CD4-positive, alpha-beta T cell treated with Interleukin-10 for 1 hour (primary cell): ENCODE data around the gene RBM7.

Experiments
- DNase-seq: peaks from one replicate; pipeline ENCODE4 v3.0.0-alpha.2; 2020

The RBM7 gene

DNA sequence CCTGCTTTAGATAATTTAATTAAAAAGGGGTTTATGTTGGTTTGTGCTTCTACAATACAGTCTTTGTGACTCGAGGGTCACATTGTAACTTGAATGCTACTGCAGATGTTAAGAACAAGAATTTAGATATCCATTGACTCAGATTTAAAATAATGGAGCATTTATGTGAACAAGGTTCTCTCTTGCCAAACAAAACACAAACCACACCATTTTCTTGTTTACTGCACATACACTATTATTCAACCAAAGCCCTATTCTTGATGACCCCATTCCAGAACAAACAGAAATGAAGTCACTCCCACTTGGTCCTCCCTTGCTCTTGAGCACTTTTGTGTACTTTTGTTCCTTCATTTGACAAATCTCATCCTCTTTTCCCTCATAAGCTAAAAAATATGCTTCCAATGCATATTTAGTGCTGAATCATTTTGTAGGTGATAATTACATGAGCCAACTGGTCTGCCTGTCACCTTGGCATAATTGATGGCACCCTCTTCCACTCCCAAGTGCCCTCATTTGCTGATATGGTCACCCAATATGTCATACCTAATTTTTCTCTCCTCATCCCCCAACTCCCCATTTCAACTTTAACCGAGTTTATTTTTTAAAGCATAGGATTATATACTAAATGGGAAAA lies 3.0 kb upstream of the RBM7 start:
- DNase-seq, result no peak

DNA sequence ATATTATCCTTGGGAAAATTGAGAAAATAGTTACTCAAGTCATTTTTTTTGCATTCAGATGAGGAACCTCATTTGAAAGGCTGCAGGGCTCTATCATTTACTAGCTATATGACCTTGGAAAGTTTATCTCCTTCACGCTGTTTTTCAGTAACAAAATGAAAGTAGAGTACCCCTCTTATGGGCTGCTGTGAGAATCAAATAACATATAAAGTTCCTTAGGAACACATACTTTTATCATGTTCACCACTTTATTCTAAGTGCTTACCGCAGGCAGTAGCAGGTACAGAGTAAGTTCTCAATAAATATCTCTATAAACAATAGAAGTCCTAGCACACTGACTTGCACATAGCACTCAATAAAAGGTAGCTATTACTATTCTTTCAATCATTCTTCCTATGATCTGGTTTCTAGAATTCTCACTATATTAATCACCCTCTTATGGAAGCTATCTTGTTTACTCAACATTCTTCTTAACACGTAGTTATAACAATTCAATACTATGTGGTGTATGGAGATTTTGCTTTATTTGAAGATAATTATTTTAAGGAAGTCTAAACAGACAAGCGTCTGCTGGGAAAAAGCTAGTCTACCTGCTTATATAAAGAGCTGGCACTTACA lies 2.1 kb upstream of the RBM7 start:
- DNase-seq, result no peak

DNA sequence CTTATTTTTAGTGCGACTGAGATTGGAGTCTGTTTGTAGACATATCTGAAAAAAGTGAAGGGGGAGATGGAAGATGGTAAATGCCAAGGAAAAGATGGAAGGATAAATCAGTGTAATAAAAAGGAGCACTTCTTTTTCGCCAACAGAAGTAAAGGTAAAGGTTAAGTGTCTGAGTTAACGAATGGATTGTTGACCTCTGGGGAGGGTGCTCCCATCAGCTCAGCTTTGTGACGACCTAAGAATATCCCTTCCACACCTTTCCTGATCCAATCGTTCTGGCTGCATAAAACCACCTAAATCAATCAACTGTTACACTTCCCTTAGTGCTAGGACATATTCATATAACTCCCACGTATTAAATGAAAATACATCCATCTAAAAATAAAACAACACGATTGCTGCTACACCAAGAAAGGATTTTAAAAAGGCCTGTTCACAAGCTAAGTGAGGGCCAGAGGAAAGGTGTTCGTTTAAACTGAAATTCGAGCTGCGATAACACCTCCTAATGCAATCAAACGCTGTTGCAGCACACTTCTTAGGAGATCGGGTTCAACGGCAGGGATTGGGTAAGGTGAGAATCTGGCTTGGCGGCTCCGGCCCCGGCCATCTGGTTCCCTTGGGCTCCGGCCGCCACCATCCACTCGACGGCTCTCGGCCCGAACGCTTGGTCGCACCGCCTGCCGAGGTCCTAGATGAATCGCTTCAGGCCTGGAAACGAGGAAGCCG lies 813 bp upstream of the RBM7 start:
- DNase-seq, result no peak

DNA sequence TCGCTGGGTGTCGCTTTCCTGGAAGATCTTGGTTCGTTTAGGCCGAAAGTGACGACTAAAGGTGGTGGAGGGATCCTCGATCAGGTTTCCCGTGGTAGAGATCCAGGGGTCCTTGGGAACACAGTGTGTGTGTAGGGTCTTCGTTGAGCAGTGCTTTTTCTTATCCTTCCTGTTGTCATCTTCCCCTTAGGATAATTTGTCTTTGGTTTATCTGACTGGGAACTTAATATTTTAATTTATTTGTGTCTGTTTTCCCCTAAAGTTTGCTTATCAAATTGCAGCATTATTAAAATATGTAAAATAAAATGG lies 403 bp downstream of the RBM7 start:
- DNase-seq, result no peak

DNA sequence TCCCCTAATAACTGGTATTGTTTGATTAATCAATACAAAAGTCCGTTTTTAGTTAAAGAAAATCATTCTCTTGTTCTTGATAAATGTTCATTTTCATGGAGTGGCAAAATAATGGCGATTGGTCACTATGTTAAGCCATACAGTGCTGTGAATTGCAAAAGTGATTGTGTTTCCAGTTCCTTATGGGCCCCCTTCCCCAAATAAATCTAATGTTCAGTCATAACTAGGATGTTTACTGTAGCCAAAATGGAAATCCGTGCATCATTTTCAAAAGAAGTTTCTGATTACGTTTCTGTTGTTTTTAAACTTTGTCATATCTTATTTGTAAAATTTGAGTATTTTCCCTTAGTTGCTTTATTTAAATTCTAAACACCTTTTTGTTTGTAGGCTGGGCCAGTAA lies 845 bp downstream of the RBM7 start:
- peak; percentile 15 for DNase-seq

DNA sequence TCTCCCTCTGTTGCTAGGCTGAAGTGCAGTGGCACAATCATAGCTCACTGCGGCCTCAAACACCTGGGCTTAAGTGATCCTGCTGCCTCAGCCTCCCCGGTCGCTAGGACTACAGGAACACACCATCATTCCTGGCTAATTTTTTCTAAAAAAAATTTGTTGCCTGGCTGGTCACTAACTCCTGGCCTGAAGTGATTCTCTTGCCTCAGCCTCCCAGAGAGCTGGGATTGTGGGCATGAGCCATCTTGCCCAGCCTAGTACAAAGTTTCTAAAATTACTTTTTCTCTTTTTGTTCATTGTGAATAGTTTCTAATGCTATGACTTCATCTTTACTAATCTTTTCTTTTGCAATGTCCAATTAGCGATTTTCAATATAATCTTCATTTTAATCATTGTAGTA lies 12.5 kb downstream of the RBM7 start:
- DNase-seq, result no peak

DNA sequence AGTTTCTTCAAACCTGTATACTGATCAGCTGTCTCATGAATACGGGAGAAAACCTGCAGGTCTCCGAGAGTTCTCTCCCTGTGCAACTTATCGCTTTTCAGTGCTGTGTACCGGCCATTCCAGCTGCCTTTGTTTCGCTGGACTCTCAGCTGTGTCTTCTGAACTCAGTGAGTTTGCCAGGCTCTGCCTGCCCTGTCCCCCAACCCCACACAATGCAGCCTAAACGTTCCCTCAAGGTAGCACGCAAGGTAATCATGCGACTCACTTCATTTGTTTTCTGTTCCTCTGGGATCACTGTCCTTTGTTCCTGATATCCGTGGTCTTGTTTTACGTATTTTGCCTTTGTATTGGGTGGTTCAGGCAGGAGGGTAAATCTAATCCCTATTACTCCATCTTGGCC lies 13.5 kb downstream of the RBM7 start:
- no peak for DNase-seq

DNA sequence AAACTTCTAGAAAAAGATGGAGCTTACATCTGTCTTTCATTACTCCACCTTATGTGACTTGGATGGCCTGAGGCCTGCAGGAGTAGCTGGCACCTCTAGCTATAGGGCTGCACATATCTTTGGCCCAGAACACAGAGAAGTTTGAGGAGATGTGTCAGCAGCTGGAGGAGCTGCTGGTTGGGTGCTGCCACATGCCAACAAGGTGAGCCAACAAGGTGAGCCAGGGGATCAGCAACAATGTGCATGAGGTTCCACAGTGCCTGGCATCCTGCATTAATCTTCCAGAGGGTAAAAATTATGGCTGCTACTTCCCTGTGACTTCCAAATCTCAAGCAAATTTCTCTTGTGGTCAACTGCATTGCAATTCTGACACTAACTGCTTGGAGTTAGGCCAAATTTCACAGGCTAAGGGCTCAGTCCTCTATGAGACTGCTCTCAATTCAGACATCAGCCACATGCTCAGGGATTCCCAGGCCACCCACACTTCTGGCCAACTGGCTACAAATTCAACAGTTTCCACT lies 16.0 kb downstream of the RBM7 start:
- no peak for DNase-seq

DNA sequence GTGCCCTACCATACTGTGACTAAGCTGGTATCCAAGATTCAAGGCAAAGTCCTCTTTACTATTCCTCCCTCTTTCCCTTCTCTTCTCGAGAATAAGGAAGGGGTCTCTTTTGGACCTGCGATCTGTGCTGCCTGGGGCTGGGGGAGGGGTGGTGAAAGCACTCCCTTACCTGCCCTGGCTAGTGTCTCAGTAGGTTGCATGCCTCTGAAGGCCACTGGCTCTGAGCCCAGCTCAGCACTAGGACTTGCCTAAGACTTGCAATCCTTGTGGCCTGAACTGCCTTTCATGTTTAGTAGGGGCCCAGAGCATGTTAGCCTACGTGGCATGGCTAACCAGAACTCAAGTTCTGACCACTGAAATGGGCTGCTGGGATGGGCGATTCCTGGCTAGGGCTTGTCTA lies 25.8 kb downstream of the RBM7 start:
- DNase-seq, result no peak

DNA sequence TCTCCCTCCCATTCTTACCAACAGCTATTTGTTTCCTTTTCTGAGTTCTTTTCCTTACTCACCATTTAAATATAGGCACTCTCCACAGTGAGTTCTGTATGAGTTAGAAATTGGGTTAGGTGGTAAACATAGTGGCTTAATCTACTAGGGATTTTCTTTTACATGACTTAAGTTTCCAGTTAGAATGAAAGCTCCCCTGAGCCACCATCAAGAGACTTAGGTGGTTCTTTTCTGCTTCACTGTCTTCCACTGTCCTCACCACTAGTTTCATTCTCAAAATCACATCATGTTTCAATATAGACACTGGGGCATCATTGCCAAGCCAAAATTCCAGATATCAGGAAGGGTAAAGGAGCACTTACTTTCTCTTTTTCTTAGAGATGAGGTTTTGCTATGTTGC lies 29.8 kb downstream of the RBM7 start:
- no peak for DNase-seq

DNA sequence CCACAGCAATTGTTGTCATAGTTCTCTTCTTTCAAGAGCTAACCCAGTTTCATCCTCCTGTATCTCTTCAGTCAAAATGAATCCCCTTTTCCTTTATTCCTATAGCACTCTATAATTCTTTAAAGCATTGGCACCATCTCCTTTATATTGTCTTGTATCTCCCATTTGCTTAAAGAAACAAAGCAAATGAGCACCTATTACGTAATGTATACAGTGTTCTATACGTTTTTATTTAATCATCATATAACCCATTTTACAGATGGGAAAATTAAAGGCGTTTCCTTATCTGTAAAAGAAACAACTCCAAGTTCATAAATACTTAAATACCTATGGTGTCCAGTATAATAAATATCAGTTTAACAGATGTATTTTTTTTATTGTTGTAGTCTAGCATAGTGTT lies 32.4 kb downstream of the RBM7 start:
- DNase-seq, result no peak

DNA sequence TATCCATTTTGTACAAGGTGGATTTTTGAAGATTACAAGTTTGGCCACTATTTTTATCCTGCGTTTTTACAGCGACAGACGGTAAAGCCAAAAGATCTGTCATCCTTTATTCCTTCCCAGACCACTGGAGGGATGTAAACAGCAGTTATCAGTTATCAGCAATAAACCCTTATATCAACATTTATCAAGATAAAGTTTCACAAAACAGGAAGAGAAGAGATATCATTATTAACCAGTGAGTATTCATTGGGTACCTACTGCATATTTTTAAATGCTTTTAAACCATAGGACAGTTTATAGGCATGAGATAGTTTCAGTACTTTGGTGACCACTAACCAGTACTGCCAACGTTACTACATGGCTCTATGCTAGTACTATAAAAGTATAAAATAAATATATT lies 32.9 kb downstream of the RBM7 start:
- DNase-seq, result no peak

DNA sequence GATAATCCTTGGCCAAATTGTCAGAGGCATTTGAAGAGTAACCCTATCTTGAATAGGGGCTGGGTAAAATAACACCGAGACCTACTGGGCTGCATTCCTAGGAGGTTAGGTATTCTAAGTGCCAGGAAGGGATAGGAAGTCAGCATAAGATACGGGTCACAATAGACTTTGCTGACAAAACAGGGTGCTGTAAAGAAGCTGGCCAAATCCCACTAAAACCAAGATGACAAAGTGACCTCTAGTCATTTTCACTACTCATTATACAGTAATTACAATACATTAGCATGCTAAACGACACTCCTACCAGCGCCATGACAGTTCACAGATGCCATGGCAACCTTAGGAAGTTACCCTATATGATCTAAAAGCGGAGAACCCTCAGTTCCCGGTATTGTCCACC lies 37.8 kb downstream of the RBM7 start:
- no peak for DNase-seq

DNA sequence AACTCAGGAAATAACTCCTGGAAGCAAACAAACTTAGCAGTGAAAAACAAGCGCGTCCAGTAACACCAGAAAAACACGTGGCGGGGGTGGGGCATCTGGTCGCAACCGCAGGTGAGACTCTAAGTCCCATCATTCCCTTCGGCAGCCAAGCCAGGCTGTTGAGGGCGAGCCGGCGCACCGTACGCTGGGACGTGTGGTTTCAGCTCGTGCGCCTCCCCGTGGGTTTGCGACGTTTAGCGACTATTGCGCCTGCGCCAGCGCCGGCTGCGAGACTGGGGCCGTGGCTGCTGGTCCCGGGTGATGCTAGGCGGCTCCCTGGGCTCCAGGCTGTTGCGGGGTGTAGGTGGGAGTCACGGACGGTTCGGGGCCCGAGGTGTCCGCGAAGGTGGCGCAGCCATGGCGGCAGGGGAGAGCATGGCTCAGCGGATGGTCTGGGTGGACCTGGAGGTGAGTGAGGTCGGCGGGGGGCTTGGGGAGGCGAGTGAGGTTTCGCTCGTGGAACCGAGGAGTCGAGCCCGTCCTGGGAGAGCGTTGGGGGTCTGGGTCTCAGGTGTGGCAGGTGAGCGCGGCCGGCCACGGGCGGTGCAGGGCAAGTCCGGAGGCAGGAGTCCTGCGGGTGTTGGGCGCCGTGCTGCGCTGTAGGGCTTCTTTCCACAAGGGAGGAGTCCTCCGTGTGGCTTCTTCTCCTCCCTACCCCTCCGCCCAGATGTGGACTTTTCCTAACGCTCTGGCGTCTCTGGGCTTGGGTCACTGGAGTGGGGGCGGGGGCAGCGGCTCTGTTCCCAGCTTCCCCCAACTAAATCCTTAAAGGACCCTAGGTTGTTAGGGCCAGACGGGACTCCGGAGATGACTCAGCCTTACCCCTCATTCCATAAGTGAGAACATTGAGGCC lies 39.0 kb downstream of the RBM7 start, which contains the start of gene REXO2:
REXO2 (plus strand) TSS at position 239 of the 892 bp plus-strand sequence; CDS start at position 301, 62 bp downstream.
- peak; percentile 95 for DNase-seq

DNA sequence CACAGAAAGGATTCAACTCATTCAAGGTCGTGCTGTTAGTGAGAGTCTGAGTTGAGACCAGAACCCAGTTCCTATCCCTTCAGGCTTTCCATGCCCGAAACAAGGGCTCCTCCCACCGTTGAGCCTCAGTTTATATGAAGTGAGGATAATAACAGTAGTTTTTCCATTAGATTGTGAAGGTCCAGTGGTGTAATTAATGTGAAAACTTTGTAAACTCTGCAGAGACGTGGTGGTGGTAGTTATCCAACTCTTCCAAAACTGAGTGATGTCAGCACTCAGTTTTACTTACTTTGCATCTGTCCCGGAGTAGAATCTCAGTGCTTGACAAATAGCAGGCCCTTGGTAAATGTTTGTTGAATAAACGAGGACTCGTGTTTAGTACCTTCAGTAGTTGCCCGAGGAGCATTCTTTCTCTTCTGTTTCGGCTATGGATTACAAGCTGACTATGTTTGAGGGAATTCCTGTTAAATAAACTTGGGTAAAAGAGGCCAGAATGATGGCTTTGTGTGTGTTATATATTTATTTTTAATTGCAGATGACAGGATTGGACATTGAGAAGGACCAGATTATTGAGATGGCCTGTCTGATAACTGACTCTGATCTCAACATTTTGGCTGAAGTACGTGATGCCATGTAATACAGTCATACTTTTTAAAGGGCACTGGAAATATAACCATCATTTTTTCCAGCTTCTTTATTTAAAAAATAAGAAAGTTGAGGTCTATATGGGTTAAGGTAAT lies 39.8 kb downstream of the RBM7 start:
- no peak for DNase-seq

DNA sequence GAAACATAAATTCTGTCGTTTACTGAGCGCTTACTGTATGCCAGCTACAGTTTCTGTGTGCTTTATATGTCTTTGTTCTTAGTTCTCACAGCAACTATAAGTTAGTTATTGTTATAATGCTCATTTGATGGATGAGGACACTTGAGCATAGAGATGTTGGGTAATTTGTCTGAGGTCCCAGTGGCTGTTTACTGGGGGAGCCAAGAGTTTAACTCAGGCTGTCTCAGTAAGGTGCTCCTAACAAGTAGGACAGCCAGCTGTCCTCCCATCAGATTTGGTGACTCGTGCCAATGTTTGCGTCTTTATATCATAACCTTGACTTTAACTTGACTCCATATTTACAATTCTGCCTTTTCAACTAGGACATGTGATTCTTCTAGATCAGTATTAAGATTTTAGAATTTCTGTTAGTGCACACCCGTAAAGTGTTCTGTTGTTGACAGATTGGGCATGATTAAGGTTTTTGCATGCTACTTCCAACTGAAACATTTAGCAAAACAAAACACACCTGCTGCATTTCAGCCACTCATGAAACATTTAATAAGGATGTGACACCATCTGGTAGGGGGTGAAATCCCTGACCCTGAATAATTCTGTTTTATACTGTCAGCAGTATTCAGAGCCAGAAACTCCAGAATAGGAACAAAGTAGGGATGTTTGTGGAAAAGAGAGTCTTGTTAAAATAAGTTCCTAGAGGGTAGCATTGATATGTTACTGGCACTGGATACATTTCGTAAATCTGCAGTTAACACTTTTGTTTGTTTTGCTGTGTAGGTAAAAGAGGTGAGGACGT lies 40.7 kb downstream of the RBM7 start:
- no peak for DNase-seq

DNA sequence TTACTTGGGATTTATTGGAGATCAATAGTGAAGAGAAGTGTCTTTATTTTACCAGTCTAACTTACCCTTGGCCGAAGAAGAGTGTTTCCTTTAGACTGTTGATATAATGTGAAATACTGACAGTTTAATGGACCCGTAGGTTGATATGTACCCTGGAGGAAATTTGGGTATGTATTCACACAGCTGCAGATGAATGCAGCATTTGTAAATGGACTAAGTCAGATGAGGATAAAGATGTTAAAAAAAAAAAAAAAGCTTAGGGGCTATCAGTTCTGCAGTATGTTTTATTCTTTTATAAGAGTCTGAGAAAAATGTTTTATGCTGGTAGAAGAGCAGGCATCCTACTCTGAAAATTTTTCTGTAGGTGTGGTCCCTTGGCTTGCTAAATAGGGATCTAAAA lies 41.5 kb downstream of the RBM7 start:
- DNase-seq, result no peak

DNA sequence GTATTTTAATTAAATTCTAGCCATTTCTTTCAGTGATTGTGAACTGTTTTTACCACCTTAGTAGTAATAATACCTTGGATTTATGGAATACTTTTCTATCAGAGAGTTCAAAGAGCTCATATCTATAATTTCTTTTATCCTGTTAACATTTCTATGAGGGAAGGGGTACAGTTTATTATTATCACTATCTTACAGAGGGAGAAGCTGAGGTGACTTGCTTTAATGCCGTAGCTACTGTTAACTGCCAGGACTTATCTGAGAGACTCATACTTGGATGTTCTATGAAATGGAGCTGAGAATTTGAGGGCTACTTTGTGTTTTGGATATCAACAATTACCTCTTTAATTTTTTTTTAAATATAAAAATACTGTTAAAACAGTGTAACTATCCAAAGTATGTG lies 42.1 kb downstream of the RBM7 start:
- DNase-seq, result no peak

DNA sequence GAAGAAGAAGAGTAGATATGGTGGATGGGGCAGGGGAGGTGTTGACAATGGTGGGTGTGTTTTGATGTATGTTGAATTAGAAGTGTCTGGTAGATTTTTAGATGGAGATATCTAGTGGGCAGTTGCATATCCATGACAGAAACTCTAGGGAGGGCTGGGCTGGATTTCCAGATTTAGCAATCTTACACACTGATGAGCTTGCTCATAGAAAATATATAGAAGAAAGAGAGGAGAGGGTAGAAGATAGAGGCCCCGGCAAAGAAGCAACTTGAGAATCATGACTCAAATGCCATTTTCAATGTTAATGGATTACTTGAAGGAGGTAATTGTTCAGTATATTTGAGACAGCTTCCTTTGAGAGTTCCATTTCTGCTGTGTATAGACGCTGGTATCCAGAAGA lies 47.0 kb downstream of the RBM7 start:
- DNase-seq, result no peak

DNA sequence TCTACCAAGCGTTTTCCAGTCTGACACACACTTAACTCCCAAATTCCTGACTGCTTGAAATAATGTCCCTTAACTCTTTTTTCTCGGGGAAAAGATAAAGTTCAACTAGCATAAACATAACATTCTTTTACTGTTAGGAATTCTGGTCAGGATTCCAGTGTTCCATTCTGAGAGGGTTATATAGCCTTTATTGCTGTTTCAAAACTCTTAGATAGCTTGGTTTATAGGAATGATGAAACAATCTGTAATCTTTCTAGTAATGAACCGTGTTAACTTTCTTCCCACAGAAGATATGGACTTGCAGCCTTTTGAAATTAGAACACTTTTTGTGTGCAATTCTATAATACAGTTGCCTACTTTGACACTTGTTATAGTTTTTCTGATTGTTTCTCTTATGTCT lies 47.4 kb downstream of the RBM7 start:
- no peak for DNase-seq

DNA sequence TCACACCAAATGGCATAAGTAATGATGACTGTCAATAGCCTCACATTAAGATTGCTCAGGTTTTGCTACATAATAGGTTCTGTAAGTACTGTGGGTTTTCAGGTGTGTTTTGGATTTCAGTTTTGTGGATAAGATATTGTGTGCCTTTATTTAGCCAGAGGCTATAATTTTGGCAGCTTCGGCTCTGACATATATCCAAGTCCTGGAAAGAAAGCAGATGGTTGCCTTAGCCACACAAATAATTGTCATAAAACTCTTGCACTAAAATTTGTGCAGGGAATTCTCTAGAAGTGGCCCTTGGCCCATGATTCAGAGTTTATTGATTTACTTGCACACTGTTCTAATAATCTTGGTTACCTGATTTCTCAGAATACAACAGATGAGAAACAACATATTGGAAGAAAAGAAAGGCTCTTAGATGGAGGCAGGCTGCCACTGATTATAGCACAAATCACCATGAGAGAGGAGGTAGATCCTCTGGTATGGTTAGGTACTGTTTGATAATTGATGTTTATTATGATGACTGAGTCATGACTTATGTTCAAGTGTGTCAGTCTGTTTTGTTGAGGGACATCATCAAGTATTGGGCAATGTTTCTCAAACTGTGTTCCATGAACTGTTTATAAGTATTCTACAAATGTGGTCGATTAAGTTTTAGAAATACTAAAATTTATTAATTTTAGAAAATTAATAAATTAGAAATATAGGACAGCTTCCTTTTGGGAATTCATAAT lies 48.5 kb downstream of the RBM7 start:
- no peak for DNase-seq
